Natural killer cell treated with Interleukin-12 subunit alpha and Interleukin-12 subunit beta and Interleukin-15 and Interleukin-18, amount 100 ng/mL, for 72 hours (primary cell): ENCODE measurements around the gene PTX4. TPM values are rescaled to one million over a fixed set of nuclear protein-coding genes. Genes with fewer than 3 reads are reported as not detected.
A peak's percentile ranks its signal among the peaks of the same experiment; 100 is the strongest.

Experiments used
- ATAC-seq, 2 donors: fragments of 150-1000 bp; cut with Tn5 transposase in 1 of 2; sonication (Bioruptor Pico), chemical (Tn5 transposase) in 1 of 2; 2 replicates each; pipeline ENCODE4 v1.10.0; 2021
- DNase-seq: peaks from one replicate; pipeline ENCODE4 v3.0.0; 2022; ENCODE audit warnings: low spot score
- H3K27ac Mint-ChIP-seq, 2 donors: 1 replicate in 1 of 2; 2 replicates in 1 of 2; pipeline ENCODE4 v1.8.0; 2022; ENCODE audit warnings: mixed read lengths in 2 of 2, mild to moderate bottlenecking in 1 of 2, moderate library complexity in 1 of 2
- H3K27me3 Mint-ChIP-seq, 2 donors: 1 replicate in 1 of 2; 2 replicates in 1 of 2; pipeline ENCODE4 v1.8.0; 2022; ENCODE audit warnings: mixed read lengths in 2 of 2
- H3K36me3 Mint-ChIP-seq: one replicate; pipeline ENCODE4 v1.8.0; 2022; ENCODE audit warnings: mixed read lengths
- H3K4me1 Mint-ChIP-seq, 2 donors: 1 replicate in 1 of 2; 2 replicates in 1 of 2; pipeline ENCODE4 v1.8.0; 2022; ENCODE audit warnings: low read depth in 2 of 2, mixed read lengths in 2 of 2, mild to moderate bottlenecking in 1 of 2
- H3K4me3 Mint-ChIP-seq: one replicate; pipeline ENCODE4 v1.8.0; 2022; ENCODE audit warnings: mixed read lengths
- H3K9me3 Mint-ChIP-seq: 2 replicates; pipeline ENCODE4 v1.8.0; 2022; ENCODE audit warnings: mixed read lengths
- total RNA-seq, 2 donors: library from RNA; stranded (reverse); gene quantifications; one replicate each; pipeline ENCODE4 v1.2.3, GENCODE V29; 2022

The PTX4 gene
- total RNA-seq, 2 donors from 2014 or later: 0.39 TPM; not detected in 1

GRCh38 chr16:1499756-1500464, 11.2 kb upstream of the PTX4 start:
- no peak for DNase-seq
- H3K4me1 Mint-ChIP-seq: no peaks in the 10 kb centered on the region
- H3K27ac Mint-ChIP-seq: no peak overlapping the region
- no peak for ATAC-seq
- H3K9me3 Mint-ChIP-seq: no peaks in the 10 kb centered on the region
- no peak overlapping the region for H3K4me3 Mint-ChIP-seq
- H3K36me3 Mint-ChIP-seq: no peaks in the 10 kb centered on the region
- H3K27me3 Mint-ChIP-seq: no peaks in the 10 kb centered on the region

GRCh38 chr16:1498899-1499676, 10.3 kb upstream of the PTX4 start:
- no peaks in the 10 kb centered on the region for H3K4me1 Mint-ChIP-seq

GRCh38 chr16:1497014-1497598, 8.4 kb upstream of the PTX4 start:
- no peaks in the 10 kb centered on the region for H3K9me3 Mint-ChIP-seq
- H3K27me3 Mint-ChIP-seq: no peaks in the 10 kb centered on the region
- no peak overlapping the region for H3K27ac Mint-ChIP-seq
- H3K4me1 Mint-ChIP-seq: peaks cover 7 to 8% of the 10 kb centered on the region in 2 donors
- no peak overlapping the region for H3K4me3 Mint-ChIP-seq
- no peaks in the 10 kb centered on the region for H3K36me3 Mint-ChIP-seq
- DNase-seq: no peak
- ATAC-seq: no peak

More at GRCh38 chr16:1498899-1499676, 10.3 kb upstream of the PTX4 start:
- Mint-ChIP-seq H3K36me3 (no peaks in the 10 kb centered on the region), H3K9me3 (no peaks in the 10 kb centered on the region), H3K27me3 (no peaks in the 10 kb centered on the region), H3K27ac (no peak overlapping the region), H3K4me3 (no peak overlapping the region)
- ATAC-seq (no peak), DNase-seq (no peak)

- ATAC-seq (no peak), DNase-seq (no peak)
- no peaks in the 10 kb centered on the region for H3K27me3 Mint-ChIP-seq
- H3K4me1 Mint-ChIP-seq: peaks cover 7 to 8% of the 10 kb centered on the region in 2 donors
- no peaks in the 10 kb centered on the region for H3K36me3 Mint-ChIP-seq
- H3K27ac Mint-ChIP-seq: no peak overlapping the region
- no peaks in the 10 kb centered on the region for H3K9me3 Mint-ChIP-seq
- H3K4me3 Mint-ChIP-seq: no peak overlapping the region
Observed at GRCh38 chr16:1496464-1496863, 7.7 kb upstream of the PTX4 start.

- Mint-ChIP-seq H3K27me3 (no peaks in the 10 kb centered on the region), H3K9me3 (no peaks in the 10 kb centered on the region), H3K4me3 (no peak overlapping the region), H3K36me3 (no peaks in the 10 kb centered on the region), H3K4me1 (peaks cover 7 to 8% of the 10 kb centered on the region in 2 donors), H3K27ac (no peak overlapping the region)
- DNase-seq (no peak), ATAC-seq (no peak)
Observed at GRCh38 chr16:1495889-1496262, 7.1 kb upstream of the PTX4 start.

- H3K27ac Mint-ChIP-seq: no peak overlapping the region
Observed at GRCh38 chr16:1495211-1495888, 6.6 kb upstream of the PTX4 start.

GRCh38 chr16:1494711-1495110, 6.0 kb upstream of the PTX4 start:
- H3K36me3 Mint-ChIP-seq: no peaks in the 10 kb centered on the region

More at GRCh38 chr16:1495211-1495888, 6.6 kb upstream of the PTX4 start:
- no peaks in the 10 kb centered on the region for H3K36me3 Mint-ChIP-seq
- ATAC-seq (no peak), DNase-seq (no peak)
- H3K4me3 Mint-ChIP-seq: no peak overlapping the region
- peaks cover 7 to 8% of the 10 kb centered on the region in 2 donors for H3K4me1 Mint-ChIP-seq
- no peaks in the 10 kb centered on the region for H3K27me3 Mint-ChIP-seq
- H3K9me3 Mint-ChIP-seq: no peaks in the 10 kb centered on the region

GRCh38 chr16:1494129-1494640, 5.4 kb upstream of the PTX4 start:
- Mint-ChIP-seq H3K4me1 (peaks cover 7 to 8% of the 10 kb centered on the region in 2 donors), H3K36me3 (no peaks in the 10 kb centered on the region), H3K27ac (peak overlapping the region in 1 of 2 donors; percentile 88), H3K27me3 (no peaks in the 10 kb centered on the region), H3K9me3 (no peaks in the 10 kb centered on the region), H3K4me3 (peak overlapping the region; percentile 88)
- ATAC-seq (no peak), DNase-seq (peak; percentile 57)

More at GRCh38 chr16:1494711-1495110, 6.0 kb upstream of the PTX4 start:
- Mint-ChIP-seq H3K27me3 (no peaks in the 10 kb centered on the region), H3K27ac (no peak overlapping the region), H3K9me3 (no peaks in the 10 kb centered on the region), H3K4me3 (peak overlapping the region; percentile 88), H3K4me1 (peaks cover 7 to 8% of the 10 kb centered on the region in 2 donors)
- ATAC-seq (no peak), DNase-seq (no peak)

- Mint-ChIP-seq H3K36me3 (no peaks in the 10 kb centered on the region), H3K4me1 (peaks cover 7 to 8% of the 10 kb centered on the region in 2 donors), H3K4me3 (peak overlapping the region; percentile 88), H3K27ac (peak overlapping the region in 1 of 2 donors; percentile 88), H3K27me3 (no peaks in the 10 kb centered on the region), H3K9me3 (no peaks in the 10 kb centered on the region)
- peak; percentile 60 for DNase-seq
- peak; percentile 22 to 29 for ATAC-seq
Observed at GRCh38 chr16:1493746-1494094, 5.0 kb upstream of the PTX4 start.

GRCh38 chr16:1492923-1493745, 4.4 kb upstream of the PTX4 start, which contains the start of gene TELO2:
TSS of gene TELO2 (plus strand) at chr16:1493360. CDS start at chr16:1494282, 922 bp downstream.
- H3K4me3 Mint-ChIP-seq: peak within 1 kb of the TSS; percentile 88
- ATAC-seq: peak; percentile 90 to 95
- peak within 1 kb of the TSS; percentile 88 to 93 for H3K27ac Mint-ChIP-seq
- H3K27me3 Mint-ChIP-seq: no peaks in the 10 kb centered on the region
- peaks cover 7 to 8% of the 10 kb centered on the region in 2 donors for H3K4me1 Mint-ChIP-seq
- DNase-seq: peak; percentile 90
- no peaks in the 10 kb centered on the region for H3K36me3 Mint-ChIP-seq
- no peaks in the 10 kb centered on the region for H3K9me3 Mint-ChIP-seq

GRCh38 chr16:1492082-1492922, 3.6 kb upstream of the PTX4 start:
- no peak for ATAC-seq
- peak overlapping the region; percentile 88 for H3K4me3 Mint-ChIP-seq

GRCh38 chr16:1491327-1491726, 2.6 kb upstream of the PTX4 start:
- peak overlapping the region; percentile 22 for H3K4me3 Mint-ChIP-seq
- H3K9me3 Mint-ChIP-seq: no peaks in the 10 kb centered on the region
- DNase-seq (no peak), ATAC-seq (no peak)
- no peaks in the 10 kb centered on the region for H3K36me3 Mint-ChIP-seq
- no peak overlapping the region for H3K27ac Mint-ChIP-seq
- H3K4me1 Mint-ChIP-seq: peaks cover 7 to 8% of the 10 kb centered on the region in 2 donors
- H3K27me3 Mint-ChIP-seq: no peaks in the 10 kb centered on the region

More at GRCh38 chr16:1492082-1492922, 3.6 kb upstream of the PTX4 start:
- Mint-ChIP-seq H3K4me1 (peaks cover 7 to 8% of the 10 kb centered on the region in 2 donors), H3K27ac (peak overlapping the region; percentile 88 to 93), H3K36me3 (no peaks in the 10 kb centered on the region), H3K27me3 (no peaks in the 10 kb centered on the region), H3K9me3 (no peaks in the 10 kb centered on the region)
- DNase-seq: no peak
